HepG2 (cell line): ENCODE results near the gene SEMA3G. TPM values are rescaled to one million over a fixed set of nuclear protein-coding genes. Genes with fewer than 3 reads are reported as not detected.

ENCODE experiments used
- CSRNP2 ChIP-seq: sonication (generic); formaldehyde crosslinking; conservative IDR thresholded peaks from 2 replicates; pipeline ENCODE4 v1.8.0; 2022; ENCODE audit warnings: low read depth, missing genetic modification reagents
- KDM6A ChIP-seq: IDR thresholded peaks from 2 replicates; pipeline ENCODE4 v1.6.1; 2016; ENCODE audit warnings: low read depth
- MXI1 ChIP-seq: IDR thresholded peaks from 3 replicates; pipeline ENCODE4 v1.6.1; 2012; ENCODE audit warnings: low read depth, low read length, inconsistent platforms, borderline replicate concordance
- PLSCR1 ChIP-seq: sonication (generic); formaldehyde crosslinking; IDR thresholded peaks from 2 replicates; pipeline ENCODE4 v1.5.0; 2020; ENCODE audit warnings: missing genetic modification reagents, mild to moderate bottlenecking, borderline replicate concordance
- POGK ChIP-seq: sonication (generic); formaldehyde crosslinking; conservative IDR thresholded peaks from 2 replicates; pipeline ENCODE4 v1.8.0; 2022; ENCODE audit warnings: mild to moderate bottlenecking, moderate library complexity, missing genetic modification reagents
- PRMT3 ChIP-seq: sonication (generic); formaldehyde crosslinking; IDR thresholded peaks from 2 replicates; pipeline ENCODE4 v1.8.1; 2022; ENCODE audit warnings: low read depth, mild to moderate bottlenecking, moderate library complexity, missing genetic modification reagents, borderline replicate concordance
- PTBP1 ChIP-seq: fragments of 200-400 bp; formaldehyde crosslinking; IDR thresholded peaks from 2 replicates; pipeline ENCODE4 v1.6.1; 2018; ENCODE audit warnings: low read length, low read depth; ENCODE audit not compliant: poor library complexity, severe bottlenecking
- RBM22 ChIP-seq: fragments of 200-400 bp; formaldehyde crosslinking; optimal IDR thresholded peaks from 2 replicates; pipeline ENCODE3; 2017; ENCODE audit warnings: mild to moderate bottlenecking, low read length, moderate library complexity
- TEF ChIP-seq: sonication (generic); formaldehyde crosslinking; IDR thresholded peaks from 2 replicates; pipeline ENCODE4 v1.5.0; 2020; ENCODE audit warnings: missing genetic modification reagents
- ZBTB34 ChIP-seq: sonication (generic); formaldehyde crosslinking; IDR thresholded peaks from 2 replicates; pipeline ENCODE4 v1.8.0; 2022; ENCODE audit warnings: mild to moderate bottlenecking, missing genetic modification reagents
- ZNF234 ChIP-seq: sonication (generic); formaldehyde crosslinking; conservative IDR thresholded peaks from 2 replicates; pipeline ENCODE4 v1.5.1; 2020; ENCODE audit warnings: mild to moderate bottlenecking, missing genetic modification reagents
- ZNF253 ChIP-seq: sonication (generic); formaldehyde crosslinking; IDR thresholded peaks from 2 replicates; pipeline ENCODE4 v1.8.0; 2022; ENCODE audit warnings: mild to moderate bottlenecking, missing genetic modification reagents, borderline replicate concordance
- ZNF44 ChIP-seq: sonication (generic); formaldehyde crosslinking; IDR thresholded peaks from 2 replicates; pipeline ENCODE4 v1.5.1; 2020; ENCODE audit warnings: mild to moderate bottlenecking, missing genetic modification reagents
- ZNF639 ChIP-seq: conservative IDR thresholded peaks from 2 replicates; pipeline ENCODE4 v1.6.1; 2018; ENCODE audit warnings: missing genetic modification reagents
- ZNF703 ChIP-seq: sonication (generic); formaldehyde crosslinking; IDR thresholded peaks from 2 replicates; pipeline ENCODE4 v1.5.1; 2020; ENCODE audit warnings: missing genetic modification reagents, mild to moderate bottlenecking, moderate library complexity, borderline replicate concordance
- ZNF792 ChIP-seq: IDR thresholded peaks from 2 replicates; pipeline ENCODE4 v1.6.1; 2016
- ZNF883 ChIP-seq: sonication (generic); formaldehyde crosslinking; IDR thresholded peaks from 2 replicates; pipeline ENCODE4 v1.5.1; 2020; ENCODE audit warnings: mild to moderate bottlenecking, missing genetic modification reagents; ENCODE audit errors: not compliant biosample characterization
- polyA plus RNA-seq, 8 experiments: library from polyadenylated mRNA; depleted of rRNA in 3 of 8; stranded (reverse) in 7 of 8; unstranded in 1 of 8; fragments of >200 nt; fragmentation: Illumina TruSeq in 4 of 8; extraction: Trizol in 4 of 8; gene quantifications; 2 replicates each; pipeline versions ENCODE4 v1.2.1 to v1.2.3, GENCODE V29; 2011 to 2016; ENCODE audit warnings: low read depth in 4 of 8, missing spikeins in 1 of 8, mixed read lengths in 1 of 8; ENCODE audit not compliant: insufficient read depth in 1 of 8
- total RNA-seq, 5 experiments: library from RNA; depleted of rRNA; stranded (reverse); fragments of >200 nt; fragmentation: Illumina TruSeq; extraction: Trizol; gene quantifications; 2 replicates each; pipeline ENCODE4 v1.2.3, GENCODE V29; 2016; ENCODE audit warnings: low read depth in 1 of 5

SEMA3G gene
- total and polyA plus RNA-seq, 2 of the 13 experiments (the other 11 are each of a cell fraction or from before 2014, with no cell fraction given): 6.1 to 8.3 TPM

- TF ChIP-seq PRMT3: no peak
- no peak for TF ChIP-seq ZNF639
- no peak; the same call in 2 of the 3 replicates for TF ChIP-seq MXI1
- no peak for TF ChIP-seq RBM22
- no peak for TF ChIP-seq ZNF44 (CRISPR knock-in tag)
- no peak for TF ChIP-seq ZNF703 (CRISPR knock-in tag)
- TF ChIP-seq TEF (CRISPR knock-in tag): no peak
- no peak for TF ChIP-seq POGK (CRISPR knock-in tag)
- no peak for TF ChIP-seq CSRNP2 (CRISPR knock-in tag)
- no peak for TF ChIP-seq KDM6A (CRISPR knock-in tag)
- no peak for TF ChIP-seq ZNF234 (CRISPR knock-in tag)
- TF ChIP-seq ZBTB34 (CRISPR knock-in tag): 0 out of 2 replicates have a peak, but pooled peaks have one; percentile 29
- no peak for TF ChIP-seq ZNF883 (CRISPR knock-in tag)
- no peak for TF ChIP-seq ZNF253 (CRISPR knock-in tag)
- TF ChIP-seq PTBP1: no peak
- peak; percentile 31; the same call in 1 of the 2 replicates for TF ChIP-seq ZNF792
- TF ChIP-seq PLSCR1 (CRISPR knock-in tag): no peak
These were observed 2.0 kb upstream of the SEMA3G start (continued) for GRCh38 chr3:52446631-52447511.
